ENCODE results near the gene ZFP3.
A peak's percentile ranks its signal among the peaks of the same experiment; 100 is the strongest.
"Not testable (repeated sequence)": the region's sequence is repeated elsewhere in the genome, so short reads cannot be mapped to it uniquely, and the experiment has no call there.

ZFP3 gene

GRCh38 chr17:5075472-5075871, 2.8 kb upstream of the ZFP3 start:
- not testable (repeated sequence) for H3K4me3 ChIP-seq (ENCODE audit: low read depth, low read length); DNase-seq (ENCODE audit: low read depth)

GRCh38 chr17:5077275-5077674, 992 bp upstream of the ZFP3 start:
- DNase-seq (ENCODE audit: low read depth); H3K4me3 ChIP-seq (ENCODE audit: low read depth, low read length): not testable (repeated sequence)

DNA sequence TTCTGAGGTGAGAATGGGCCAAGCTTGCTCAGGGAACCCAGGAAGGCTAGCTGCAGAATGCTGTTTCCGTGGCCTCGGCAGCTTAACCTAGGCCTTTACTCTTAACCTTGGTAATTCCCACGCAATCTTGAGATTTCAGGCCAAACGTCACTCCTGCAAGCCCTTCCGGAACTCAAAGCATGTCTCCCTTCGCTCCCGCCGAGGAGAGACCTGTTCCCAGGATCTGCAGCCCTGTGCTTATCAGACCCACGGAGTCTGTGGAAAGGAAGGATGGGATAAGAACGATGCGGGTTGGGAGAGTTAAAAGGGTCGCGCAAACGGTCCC, 524 bp upstream of the ZFP3 start:
- H3K4me3 ChIP-seq (ENCODE audit: low read depth, low read length): peak overlapping the region; percentile 76
- DNase-seq (ENCODE audit: low read depth): no peak

GRCh38 chr17:5080591-5080990, 2.3 kb downstream of the ZFP3 start:
- no peak overlapping the region for H3K4me3 ChIP-seq (ENCODE audit: low read depth, low read length)
- no peak for DNase-seq (ENCODE audit: low read depth)

DNA sequence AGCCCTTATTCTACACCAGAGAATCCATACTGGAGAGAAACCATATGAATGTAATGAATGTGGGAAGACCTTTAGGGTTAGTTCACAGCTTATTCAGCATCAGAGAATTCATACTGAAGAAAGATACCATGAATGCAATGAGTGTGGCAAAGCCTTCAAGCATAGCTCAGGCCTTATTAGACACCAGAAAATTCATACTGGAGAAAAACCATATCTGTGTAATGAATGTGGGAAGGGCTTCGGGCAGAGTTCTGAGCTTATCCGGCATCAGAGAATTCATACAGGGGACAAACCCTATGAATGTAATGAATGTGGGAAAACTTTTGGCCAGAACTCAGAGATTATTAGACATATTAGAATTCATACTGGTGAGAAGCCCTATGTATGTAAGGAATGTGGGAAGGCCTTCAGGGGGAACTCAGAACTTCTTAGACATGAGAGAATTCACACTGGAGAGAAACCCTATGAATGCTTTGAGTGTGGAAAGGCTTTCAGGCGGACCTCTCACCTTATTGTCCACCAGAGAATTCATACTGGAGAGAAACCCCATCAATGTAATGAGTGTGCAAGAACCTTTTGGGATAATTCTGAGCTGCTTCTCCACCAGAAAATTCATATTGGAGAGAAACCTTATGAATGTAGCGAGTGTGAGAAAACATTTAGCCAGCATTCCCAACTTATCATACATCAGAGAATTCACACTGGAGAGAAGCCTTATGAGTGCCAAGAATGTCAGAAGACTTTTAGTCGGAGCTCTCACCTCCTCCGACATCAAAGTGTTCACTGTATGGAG, 14.1 kb downstream of the ZFP3 start:
- no peak for DNase-seq (ENCODE audit: low read depth)

GRCh38 chr17:5096731-5097100, 18.4 kb downstream of the ZFP3 start:
- DNase-seq (ENCODE audit: low read depth): no peak
- no peak overlapping the region for H3K4me3 ChIP-seq (ENCODE audit: low read depth, low read length)

More for the DNA sequence above, 14.1 kb downstream of the ZFP3 start:
- H3K4me3 ChIP-seq (ENCODE audit: low read depth, low read length): no peak overlapping the region

DNA sequence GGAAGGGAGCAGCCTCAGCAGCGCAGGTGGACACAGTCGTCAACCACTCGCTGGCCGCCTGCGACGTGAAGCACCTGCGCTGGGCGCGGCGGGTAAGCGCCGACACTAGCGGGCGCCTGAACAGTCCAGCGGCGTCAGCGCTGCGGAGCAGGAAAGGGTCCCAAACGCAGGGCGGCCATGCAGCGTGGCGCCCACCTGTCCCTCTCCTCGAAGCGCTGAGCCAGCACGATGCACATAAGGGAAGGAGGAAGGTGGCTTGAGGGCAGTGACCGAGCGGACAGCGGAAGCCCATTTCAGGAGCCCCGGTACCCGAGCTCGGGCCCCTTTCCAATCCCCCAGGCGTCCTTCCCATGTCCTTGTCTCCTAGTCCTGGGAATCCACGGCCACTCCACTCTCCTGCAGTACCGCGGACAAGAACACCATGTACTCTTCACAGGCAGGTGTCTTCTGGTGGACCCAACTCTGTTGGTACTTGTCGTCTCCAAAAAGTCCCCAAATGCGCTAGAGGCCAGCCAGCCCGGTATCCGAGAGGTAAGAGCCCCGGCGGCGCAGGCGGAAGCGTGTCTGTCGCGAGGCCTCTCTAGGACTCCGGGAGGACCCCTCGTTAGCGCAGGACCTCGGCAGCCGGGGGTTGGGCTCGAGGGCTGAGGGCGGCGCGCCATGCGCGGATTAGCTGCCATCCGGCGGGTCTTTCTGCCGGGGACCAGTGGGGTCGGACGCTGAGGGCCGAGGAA, 19.0 kb downstream of the ZFP3 start:
- DNase-seq (ENCODE audit: low read depth): no peak
- H3K4me3 ChIP-seq (ENCODE audit: low read depth, low read length): peak overlapping the region; percentile 22

DNA sequence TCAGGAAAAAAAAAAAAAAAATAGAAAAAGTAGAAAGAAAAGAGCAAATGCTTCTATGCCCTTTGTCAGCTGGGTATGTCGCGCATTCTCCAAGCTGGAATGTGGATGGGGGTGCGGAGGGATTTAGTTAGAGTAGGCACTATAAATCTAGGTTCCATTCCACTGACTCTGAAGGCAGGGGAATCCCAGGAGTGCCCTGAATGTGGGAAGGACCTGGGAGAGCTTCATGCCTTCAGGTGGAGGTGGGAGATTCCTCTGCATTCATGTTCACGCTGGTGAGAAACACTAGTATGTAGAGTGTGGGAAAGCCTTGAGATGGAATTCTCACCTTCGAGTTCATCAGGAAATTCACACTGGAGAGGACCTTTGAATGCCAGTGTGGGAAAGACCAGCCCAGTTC, 21.0 kb downstream of the ZFP3 start:
- no peak for DNase-seq (ENCODE audit: low read depth)
- H3K4me3 ChIP-seq (ENCODE audit: low read depth, low read length): no peak overlapping the region

GRCh38 chr17:5100832-5101231, 22.6 kb downstream of the ZFP3 start:
- H3K4me3 ChIP-seq (ENCODE audit: low read depth, low read length): no peak overlapping the region
- no peak for DNase-seq (ENCODE audit: low read depth)

DNA sequence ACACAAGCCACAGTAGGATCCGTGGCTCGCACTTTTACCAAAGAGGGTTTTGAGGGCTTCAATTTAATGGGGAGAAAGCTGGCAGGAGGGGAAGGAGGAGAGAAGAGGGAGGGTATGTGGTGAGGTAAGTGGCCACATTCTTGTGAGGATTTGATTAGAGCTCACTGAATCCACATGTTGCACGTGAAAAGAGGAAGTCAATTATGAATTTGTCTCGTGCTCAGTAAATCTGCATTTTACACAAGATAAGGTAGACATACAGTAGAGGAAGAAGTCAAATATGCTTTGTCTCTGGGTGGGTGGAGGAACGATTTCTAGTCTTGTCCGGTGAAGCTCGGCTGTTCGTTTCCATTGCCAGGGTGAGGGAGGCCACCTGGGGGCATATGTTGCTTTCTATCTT, 32.5 kb downstream of the ZFP3 start:
- no peak for DNase-seq (ENCODE audit: low read depth)

DNA sequence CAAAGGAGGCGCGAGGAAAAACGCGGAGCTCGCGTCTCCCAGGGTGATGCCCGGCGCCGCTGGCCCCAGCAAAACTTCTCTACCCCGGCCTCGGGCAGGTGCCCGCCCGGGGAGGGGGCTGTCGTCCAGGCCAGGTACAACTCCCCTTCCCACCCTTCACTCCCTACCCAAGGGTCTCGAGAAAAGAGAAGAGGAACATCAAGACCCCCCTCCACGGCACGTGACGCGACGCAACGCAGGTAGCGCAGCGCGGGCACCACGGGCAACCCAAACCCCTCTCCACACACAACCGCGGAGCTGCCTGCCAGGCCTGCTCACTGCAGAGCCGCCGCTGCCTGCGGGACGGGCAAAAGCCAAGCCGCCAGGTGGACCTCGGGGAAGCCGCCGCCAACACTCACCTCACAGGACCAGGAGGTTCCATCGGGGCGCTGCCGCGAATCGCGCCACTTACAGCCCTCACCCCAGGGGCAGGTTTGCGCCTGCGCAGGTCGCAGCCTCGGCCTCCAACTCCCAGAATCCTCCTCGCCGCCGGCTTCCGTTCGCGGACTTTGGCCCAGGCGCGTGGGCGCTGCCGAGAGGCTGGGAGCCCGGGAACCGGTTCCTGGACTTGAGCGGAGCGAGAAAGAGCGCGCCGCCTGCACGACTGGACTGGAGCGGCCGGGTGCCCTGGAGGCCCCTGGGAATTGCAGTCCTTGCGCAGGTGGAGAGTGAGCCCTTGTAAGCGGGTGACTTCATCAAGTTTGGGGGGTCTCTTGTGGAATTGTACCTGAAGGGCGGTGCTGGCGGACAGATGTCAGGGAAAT, 33.3 kb downstream of the ZFP3 start, which contains the start of gene ZNF232:
Gene ZNF232 (minus strand): TSS at position 477 of the 803 bp plus-strand sequence. CDS start 56 bp downstream, at position 421.
- DNase-seq (ENCODE audit: low read depth): peak; percentile 66
- peak within 1 kb of the TSS; percentile 90 for H3K4me3 ChIP-seq (ENCODE audit: low read depth, low read length)

More for the DNA sequence above, 32.5 kb downstream of the ZFP3 start:
- H3K4me3 ChIP-seq (ENCODE audit: low read depth, low read length): peak overlapping the region; percentile 90

DNA sequence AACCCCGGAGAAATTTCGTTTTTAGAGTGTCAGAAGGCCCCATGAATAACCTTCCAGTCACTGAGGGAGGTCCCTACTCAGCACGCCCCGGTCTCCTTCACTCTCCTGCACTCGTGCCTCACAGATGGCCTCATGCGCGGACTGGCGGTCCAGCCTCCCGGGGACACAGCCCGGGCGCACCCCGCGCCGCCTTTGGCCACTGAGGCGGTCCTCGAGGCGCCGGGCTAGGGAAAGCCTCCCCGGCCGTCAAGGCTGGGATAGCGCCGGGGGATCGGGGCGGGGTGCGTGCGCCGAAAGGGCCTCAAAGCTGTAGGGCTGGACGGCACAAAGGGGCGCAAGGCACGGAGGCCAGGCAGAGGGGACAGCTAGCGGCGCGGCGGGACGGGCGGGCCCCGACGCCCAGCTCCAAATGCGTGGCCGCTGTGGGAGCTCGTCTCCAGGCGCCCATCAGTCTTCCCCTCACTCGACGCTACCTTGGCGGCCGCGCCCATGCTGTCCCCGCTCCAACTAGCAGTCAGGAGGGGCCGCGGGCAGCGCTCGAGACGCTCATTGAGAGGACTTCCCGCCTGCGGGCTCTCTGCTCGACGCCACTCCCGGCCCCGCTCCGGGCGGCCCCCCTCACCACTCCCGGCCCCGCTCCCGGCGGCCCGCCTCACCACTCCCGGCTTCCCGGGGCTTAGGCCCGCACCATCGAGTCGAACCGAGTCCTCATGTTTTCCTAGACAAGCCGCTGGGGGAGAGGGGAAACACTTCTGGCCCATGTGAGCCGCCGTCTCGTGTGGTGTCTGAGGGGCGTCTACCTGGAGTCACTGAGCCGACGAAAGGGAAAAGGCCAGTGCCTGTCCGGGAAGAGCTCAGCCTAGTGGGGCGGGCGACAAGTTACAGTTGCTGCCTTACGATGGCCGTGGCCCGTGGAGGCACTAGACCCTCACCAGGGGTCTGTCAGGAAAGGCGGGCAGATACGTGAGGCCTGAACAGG, 37.7 kb downstream of the ZFP3 start, which contains the start of gene USP6:
Gene USP6 (plus strand): TSS at position 360 of the 979 bp plus-strand sequence. CDS start 14,336 bp downstream, outside the sequence.
- DNase-seq (ENCODE audit: low read depth): no peak
- H3K4me3 ChIP-seq (ENCODE audit: low read depth, low read length): no peak within 1 kb of the TSS

GRCh38 chr17:5118219-5118618, 40.0 kb downstream of the ZFP3 start:
- DNase-seq (ENCODE audit: low read depth): no peak
- H3K4me3 ChIP-seq (ENCODE audit: low read depth, low read length): no peak overlapping the region

DNA sequence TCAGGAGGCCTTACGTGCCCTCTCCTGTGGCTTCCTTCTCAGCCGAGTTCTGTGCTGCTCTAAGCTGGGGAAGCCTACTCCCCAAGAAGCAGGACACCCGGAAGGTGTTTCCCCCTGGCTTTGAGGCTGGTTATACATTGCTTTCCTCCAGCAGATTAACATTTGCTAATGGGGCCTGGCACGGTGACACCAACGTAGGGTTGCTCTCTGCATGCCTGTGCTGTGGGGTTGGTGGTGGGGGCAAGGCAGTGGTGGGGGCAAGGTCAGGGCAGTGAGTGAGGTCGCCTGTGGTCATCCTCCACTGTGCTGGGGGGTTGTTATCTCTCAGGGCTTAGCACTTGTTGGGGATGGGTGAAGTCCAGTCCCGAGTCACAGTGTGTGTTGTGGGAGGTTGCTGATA, 41.8 kb downstream of the ZFP3 start:
- no peak overlapping the region for H3K4me3 ChIP-seq (ENCODE audit: low read depth, low read length)
- no peak for DNase-seq (ENCODE audit: low read depth)

DNA sequence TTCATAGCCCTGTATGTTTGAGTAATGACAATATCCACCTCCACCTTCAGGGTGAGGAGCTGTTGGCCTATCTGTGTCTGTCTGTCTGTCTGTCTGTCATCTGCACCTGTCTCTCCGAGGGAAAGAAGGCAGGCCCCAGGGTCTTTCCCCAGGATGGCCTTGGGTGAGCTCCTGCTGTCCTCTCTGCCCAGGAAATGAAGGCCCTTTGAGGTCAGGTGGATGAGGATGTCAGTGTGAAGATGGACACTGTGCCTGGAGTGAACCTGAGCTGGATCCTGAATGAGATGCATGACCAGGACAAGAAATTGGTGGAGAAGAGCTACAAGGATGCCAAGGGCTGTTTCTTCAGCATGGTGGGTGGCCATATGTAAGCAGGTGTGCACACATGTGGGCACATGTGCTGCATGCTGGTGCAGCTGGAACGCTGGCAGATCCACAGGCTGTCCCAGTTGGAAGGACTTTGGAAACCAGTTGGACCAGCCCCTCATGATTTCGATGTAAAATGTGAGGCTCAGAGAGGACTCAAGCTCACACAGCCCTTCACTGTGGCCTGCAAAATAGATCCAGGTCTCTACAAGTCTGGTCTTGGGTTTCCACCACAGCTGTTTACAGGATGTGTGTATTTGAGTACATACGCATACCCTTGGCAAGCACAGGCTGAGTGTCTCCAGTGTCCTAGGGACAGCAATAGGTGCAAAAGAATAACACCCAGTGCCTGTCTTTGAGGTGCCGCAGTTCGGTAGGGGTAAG, 42.3 kb downstream of the ZFP3 start:
- DNase-seq (ENCODE audit: low read depth); H3K4me3 ChIP-seq (ENCODE audit: low read depth, low read length): not testable (repeated sequence)

GRCh38 chr17:5121186-5121841, 43.0 kb downstream of the ZFP3 start:
- no peak for DNase-seq (ENCODE audit: low read depth)
- no peak overlapping the region for H3K4me3 ChIP-seq (ENCODE audit: low read depth, low read length)

GRCh38 chr17:5122056-5122455, 43.8 kb downstream of the ZFP3 start:
- H3K4me3 ChIP-seq (ENCODE audit: low read depth, low read length): peak overlapping the region; percentile 45
- not testable (repeated sequence) for DNase-seq (ENCODE audit: low read depth)
